Measurements from ENCODE around the gene BRMS1.
A peak's percentile ranks its signal among the peaks of the same experiment; 100 is the strongest.

BRMS1 gene

DNA sequence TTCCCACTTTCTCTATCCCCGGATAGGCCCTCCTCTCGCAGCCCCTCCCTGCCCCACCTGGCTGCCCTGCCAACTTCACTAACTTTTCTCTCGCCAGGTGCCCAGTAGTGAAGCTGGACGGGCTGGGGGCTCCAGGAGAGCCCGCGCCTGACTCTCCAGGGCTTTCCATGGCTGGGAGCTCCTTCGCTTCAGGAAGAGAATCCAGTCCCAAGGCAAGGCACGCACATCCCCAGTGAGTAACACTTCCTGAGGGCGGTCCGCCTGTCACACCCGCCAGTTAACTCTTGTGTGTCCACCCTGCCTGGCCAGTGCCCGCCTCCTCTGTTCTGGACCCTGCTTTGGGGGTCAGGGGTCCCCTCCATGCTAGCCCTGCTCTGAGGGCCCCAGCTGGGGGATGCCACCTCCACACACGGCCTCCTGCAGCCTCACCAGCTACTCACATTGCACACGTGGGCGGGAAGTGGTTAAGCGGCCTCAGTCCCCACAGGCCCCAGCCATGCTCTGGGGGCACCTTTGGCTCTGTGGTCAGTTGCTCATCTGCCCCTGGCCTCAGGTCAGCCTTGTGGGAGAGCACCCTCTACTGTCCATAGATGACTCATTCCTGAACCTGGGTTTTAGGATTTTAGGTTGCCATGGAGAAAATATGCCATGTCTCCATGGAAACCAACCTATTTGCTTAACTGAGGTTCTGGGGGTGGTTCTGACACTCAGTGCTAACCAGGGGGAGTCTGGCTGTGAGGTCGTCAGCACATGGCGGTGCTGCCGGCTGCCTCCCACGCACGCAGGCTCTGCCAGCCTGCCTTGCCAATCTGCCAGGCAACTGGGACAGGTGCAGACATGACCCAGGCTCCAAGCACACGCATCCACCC, 8.4 kb downstream of the BRMS1 start, which contains the start of gene RIN1:
Gene RIN1, minus strand, starts transcription at position 201 of the 869 bp plus-strand sequence. Its CDS starts 32 bp downstream, at position 169.
- no peak for DNase-seq (ENCODE audit: low read depth)

DNA sequence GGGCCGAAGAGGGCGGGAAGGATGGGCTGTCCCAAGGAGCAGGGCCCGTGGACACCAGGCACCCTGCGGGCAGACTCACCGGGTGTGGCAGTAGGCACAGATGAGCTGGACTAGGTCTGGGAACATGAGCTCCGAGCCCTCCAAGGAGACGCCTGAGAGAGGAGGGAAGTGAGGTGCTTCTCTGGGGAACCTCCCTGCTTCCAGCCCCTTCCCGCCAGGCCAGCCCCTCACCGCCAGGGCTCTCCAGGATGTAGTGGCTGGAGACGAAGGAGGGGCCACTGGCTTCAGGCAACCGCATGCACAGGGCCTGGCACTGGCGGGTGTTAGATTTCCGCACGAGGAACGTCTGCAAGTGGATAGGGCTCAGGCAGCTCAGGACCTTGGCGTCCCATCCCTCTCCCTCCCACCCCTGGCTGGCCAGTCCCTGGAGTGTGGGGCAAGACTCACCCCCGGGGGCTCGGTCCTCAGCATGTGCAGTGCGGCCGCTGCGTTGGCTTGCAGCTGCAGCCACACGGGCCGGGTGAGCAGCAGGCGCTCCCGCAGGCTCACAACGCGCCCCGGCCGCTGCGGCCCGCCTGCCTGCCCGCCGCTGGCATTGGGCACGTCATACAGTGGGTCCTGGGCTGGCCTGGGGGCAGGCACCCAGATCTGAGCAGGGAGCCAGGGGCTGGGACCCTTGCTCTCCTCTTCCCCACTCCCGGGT, 9.2 kb downstream of the BRMS1 start:
- no peak for DNase-seq (ENCODE audit: low read depth)

DNA sequence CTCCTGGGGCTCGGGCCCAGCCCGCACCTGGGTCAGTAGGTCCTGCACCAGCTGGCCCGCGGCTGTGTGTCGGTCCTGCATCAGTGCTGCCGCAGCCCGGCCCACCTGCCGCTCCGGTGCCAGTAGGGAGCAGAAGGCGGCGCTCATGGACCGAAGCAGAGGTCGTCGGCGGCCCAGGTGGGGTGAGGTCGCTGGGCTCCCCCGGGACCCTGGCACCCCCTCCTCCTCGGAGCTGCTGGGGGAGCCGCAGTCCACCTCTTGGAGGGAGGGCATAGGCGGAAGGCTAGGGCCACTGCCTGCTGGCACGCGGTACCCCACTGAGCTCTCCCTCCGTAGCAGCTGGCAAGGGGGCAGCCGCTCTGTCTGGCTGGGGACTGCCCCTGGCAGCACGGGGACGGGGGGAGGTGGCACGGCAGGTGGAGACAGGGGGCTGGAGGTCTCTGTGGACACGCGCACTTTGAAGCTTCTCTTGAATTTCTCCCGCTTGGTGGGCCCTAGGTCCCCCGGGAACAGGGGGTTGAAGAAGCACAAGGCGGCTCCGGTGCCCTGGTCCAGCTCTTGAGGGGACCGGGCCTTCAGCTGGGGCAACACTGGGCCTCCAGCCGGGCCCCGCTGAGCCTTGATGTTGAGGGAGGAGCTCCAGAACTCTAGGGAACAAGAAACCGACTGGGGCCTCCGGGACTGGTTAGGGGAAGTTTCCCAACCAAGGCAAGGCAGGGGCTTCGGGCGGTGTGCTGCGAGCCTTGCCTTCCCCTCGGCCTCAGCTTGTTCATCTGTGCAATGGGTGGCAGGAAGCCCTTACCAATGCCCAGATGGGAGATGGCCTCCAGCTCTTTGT, 10.1 kb downstream of the BRMS1 start:
- DNase-seq (ENCODE audit: low read depth), result no peak

DNA sequence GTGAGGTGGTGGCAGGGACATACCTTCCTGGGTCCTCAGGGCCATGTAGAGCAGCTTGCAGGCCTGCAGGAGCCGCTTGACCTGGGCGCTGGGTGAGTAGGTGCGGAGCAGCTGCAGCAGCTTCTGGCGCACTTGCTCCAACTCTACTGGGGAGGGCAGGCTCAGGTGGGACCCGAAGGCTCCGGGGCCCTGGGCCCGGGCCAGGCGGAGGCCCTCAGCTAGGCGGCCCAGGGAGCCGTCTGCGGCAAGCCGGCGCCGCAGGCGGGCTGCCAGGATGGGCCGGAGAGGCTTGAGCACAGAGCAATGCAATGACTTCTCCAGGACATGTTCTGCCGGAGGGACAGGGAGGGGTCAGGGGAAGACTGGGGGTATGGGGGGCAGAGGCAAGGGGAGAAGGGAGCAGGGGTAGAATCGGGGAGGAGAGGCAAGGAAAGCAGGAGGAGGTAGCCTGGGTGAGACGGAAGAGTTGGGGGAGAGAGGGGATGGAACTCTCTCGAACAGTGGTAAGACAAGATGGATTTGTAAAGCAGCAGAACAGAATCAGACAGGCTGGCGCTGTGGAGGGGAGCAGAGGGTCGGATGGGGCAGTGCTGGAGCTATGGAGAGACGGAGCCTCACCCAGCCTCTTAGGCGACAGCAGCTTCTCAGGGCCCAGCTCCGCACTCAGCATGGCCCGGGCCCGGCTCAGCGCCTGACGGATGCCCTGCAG, 10.9 kb downstream of the BRMS1 start:
- no peak for DNase-seq (ENCODE audit: low read depth)

DNA sequence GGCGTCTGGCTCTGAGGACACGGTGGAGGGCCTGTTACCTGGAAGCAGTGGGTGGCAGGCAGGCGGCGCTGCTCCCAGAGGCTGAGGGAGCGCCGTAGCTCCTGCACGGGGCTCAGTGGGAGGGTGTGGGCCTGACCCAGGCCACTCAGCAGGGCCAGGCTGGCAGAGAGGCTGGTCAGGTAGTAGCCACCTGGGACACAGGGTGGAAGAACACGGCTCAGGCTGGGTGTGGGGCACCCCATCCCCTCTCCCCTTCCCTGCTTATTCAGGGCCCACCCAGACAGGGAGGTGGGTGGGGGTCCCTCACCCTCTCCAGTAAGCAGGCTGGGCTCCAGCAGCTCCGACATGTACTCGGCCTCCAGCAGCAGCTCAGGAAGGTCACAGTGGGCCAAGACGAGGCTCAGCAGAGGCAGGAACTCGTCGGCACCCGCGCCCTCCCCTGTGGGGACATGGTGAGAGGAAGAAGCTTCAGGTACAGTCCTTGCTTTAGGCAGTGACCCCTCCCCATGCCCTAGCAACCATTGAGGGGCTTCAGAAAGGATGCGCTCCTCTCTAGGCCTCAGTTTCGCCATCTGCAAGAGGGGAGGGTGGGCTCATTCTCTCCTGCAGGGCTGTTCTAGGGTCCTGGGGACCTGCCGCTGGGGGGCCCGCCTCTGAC, 11.6 kb downstream of the BRMS1 start:
- no peak for DNase-seq (ENCODE audit: low read depth)

DNA sequence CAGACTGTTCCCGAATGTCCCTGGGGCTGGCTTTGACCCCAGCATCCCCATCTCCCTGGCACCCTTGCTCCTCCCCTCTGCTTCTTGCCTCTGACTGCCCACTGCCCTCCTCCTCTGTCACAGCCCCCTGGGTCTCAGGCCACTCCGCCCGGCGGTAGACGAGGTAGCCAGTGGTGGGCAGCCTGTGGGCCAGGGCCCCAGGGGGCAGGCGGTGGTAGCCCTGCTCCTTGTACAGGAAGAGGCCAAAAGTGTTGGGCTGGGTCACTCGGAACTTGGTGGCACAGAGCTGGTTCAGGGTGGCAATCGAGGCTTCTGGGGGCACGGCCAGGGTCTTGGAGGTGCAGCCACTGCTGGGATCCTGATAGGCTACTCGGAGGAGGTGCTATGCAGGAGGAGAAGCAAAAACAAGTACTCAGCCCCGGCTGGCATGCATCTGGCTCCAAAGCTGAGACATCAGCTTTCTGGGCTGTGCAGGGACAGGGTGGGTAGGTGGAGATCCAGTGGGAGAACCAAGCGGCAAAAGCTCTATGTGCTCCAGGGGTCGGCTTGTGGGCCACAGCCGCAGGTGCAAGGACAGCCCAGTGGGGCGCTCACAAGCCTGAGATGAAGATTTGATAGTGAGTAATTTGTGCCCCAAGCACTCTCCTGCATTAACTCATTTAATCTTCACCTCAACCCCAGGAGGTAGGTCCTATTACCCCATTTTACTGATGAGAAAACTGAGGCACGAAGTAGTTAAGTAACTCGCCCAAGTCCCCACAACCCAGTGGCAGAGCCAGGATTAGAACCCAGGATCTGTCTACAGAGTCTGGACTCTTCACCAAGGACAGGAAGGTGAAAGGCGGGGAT, 12.3 kb downstream of the BRMS1 start:
- no peak for DNase-seq (ENCODE audit: low read depth)

DNA sequence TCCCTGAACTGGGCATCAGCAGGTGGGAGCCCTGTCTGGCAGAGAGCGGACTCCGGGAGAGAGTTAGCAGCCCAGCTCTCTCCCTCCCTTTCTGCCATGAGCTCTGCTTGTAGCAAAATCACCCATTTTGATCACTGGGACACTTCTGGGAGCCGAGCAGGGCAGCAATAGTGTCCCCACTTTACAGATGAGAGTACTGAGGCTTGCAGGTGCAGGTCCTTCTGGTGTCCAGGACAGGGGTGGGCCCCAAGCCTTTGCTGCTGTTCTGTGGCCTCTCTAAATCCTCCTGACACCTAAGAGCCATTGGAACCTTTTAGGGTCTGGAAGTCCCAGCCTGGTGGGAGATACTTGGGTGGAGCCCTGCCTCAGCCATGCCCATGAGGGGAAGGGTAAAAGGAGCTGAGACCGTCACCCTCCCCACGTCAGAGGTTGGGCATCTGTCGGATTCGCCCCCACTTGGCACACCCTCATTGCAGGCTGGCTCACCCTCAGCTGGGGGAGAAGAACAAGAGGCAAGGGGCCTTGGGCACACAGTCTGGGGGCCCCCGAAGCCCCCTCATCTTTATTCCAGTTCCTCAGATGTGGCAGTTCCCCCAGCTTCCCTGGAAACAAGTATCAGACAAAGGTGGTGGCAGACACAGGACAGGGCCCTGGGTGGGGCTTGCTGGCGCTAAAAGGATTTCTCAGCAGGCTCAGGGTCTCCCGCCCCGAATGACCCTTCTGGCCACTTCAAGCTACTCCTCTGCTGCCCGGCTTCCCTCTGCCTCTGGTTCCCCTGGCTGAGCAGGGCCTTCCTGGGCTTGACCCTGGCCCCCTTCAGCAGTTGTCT, 13.1 kb downstream of the BRMS1 start:
- DNase-seq (ENCODE audit: low read depth), result no peak

DNA sequence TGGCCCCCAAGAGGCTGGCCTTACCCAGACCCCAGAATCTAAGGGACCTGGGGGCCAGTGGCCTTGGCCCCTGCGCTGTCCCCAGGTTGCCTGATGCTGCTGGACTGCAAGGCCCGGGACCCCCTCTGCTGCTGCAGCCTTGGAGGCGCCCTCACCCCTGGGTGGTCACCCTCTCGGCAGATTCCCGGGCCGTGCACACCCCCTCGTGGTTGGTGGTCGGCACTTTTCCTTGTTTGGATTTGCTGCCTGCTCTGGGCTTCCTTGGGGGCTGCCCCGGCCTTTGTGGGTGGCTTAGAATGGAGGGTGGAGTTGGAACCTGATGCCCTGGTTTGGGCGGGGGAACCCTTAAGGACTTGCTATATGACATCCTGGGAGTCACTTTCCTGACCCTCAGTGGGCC, 14.0 kb downstream of the BRMS1 start:
- no peak for DNase-seq (ENCODE audit: low read depth)

DNA sequence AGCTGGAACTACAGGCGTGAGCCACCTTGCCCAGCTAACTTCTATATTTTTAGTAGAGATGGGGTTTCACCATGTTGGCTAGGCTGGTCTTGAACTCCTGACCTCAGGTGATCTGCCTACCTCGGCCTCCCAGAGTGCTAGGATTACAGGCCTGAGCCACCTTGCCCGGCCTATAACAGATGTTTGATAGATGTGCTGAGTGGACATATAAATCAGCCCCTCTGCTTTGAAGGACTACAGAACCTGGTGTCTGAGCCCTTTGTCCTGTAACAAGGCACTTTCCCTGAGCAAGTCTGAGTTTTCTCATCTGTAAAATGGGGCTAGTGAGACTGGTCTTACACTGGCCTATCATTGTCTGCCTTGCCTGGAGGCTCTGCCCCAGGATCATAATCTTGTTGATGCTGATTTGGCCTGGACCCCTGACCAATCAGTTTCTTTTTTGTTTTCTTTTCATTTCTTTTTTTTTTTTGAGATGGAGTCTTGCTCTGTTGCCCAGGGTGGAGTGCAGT, 15.7 kb downstream of the BRMS1 start:
- DNase-seq (ENCODE audit: low read depth), result no peak

DNA sequence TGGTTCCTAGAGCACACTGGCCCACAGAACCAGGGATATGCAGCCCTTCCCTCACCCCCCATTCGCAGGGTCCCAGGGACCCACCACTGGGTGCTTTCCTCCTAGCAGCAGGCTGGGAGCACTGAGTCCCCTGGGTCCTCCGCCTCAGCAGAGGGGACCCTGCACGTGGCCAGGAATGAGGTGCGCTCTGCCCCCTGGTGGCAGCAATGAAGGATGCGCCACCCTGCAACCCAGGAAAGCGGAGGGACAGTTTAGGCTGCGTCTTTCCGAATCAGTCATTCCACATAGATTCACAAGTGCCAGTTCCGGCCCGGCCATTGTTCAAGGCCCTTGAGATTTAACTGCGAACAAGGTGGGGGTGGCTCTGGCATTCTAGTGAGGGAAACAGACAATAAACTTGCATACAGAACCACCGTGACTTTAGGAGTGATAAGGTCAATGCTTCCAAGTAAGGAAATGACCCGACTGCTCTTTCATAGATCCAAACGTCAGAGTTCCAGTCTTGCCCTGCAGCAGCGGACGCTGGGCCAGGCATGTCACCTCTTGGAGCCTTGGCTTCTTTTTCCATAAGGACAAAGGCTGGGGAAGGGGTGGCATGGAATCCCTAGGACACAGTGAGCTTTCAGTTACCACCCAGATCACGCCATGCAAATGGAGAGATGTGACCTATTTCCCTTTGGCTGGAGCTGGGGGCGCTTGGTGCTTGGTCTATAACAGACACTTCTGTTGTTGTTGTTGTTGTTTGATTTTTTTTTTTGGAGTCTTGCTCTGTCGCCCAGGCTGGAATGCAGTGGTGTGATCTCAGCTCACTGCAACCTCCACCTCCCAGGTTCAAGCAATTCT, 16.4 kb downstream of the BRMS1 start:
- peak; percentile 67 for DNase-seq (ENCODE audit: low read depth)

DNA sequence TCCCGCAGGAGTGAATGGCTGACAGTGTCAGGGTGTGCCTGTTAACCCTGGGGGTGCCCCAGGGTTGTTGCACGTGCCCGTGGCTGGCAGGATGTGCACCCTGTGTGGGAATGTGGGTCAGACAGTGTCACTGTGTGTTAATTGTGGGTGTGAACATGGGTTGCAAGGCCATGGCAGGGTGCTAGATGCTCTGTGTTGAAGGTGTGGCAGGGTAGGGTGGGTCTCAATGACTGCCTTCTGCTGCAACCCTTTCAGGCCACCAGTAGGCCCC, 16.9 kb downstream of the BRMS1 start:
- no peak for DNase-seq (ENCODE audit: low read depth)

DNA sequence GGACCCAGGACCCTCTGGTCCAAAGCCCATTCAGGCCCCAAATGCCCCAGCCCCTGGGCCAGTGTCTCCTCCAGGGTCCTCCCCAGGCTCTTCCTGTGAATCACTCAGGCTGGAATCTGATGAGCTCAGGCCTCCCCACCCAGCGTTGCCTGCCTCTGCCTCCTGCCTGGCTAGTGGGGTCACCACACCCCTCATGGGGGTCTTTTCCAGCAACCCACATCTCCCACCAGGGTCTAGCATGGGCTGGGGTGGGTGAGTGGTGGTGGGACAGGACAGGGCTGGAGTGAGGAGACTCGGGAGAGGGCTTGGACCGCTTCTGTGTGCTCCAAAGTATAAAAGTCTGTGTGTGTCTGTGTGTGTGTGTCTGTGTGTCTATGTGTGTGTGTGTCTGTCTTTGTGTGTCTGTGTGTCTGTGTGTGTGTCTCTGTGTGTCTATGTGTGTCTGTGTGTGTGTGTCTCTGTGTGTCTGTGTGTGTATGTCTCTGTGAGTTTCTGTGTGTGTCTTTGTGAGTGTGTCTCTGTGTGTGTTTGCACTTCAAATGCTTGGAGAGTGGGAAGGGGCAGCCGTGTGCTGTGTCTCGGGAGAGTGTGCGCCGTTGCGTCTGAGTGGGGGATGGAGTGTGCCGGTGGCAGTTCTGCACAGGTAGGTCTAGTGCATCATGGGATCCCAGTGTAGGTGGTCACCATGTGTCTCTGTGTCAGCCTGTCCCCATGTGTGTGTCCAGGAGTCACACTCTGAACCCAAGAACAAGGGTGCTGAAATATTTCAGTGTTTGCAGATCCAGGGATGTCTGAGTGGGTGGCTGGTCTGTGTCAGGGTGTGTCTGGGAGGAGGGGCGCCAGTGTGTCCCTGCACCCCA, 17.5 kb downstream of the BRMS1 start:
- no peak for DNase-seq (ENCODE audit: low read depth)

DNA sequence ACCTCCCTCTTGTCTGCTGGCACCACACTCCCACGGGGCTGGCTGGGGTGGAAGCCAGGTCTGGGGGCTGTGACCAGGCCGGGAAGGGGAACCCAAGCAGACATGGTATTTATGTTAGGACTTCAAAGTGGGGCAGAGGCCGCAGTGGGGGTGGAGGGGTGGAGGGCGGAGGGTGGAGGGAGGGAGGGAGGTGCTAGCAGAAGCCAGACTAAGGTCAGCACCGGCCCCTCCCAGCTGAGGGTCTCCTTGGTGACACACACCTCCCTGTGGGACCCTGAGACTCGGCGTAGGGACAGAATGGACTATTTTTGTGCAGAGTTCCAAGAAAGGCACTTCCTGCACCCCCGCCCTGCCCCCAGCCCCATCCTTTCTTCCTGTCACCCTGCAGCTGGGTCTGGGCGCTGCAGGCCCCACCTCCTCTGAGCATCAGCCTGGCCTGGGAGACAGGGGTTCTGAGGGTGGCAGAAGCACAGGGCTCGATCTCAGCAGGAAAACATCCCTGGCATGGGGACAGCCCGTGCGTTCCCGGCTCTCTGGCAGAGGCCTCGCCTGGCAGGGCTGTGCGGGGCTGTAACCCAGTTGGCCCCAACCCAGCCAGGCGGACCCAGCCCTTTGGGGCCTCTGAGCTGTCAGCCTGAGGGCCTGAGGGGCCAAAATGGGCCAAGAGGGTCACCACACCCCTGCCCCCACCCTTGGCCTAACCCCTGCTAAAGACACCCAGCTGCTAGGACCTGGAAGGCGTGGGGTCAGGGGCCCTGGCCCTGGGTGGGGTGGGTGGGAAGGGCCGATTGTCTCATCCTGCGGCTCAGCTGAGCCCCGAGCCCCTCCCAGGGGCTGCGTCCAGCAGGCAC, 18.4 kb downstream of the BRMS1 start:
- no peak for DNase-seq (ENCODE audit: low read depth)

DNA sequence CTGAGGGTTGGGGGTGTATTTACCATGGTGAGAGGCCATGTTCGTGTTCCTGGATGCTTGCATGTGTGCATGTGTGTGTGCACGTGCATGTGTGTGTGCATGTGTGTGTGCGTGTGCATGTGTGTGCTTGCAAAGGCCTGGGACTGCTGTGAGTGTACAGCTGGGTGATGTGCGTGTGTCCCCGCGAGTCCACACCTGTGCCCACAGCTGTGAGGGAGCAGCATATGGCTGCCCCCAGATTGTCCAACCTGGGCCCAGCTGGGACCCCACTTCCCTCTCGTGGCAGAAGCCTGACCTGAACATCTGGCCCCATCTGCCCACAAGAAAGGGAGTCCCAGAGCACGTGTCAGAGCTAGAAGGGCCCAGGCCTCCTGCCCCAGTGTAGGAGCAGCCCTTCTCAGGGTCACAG, 19.6 kb downstream of the BRMS1 start:
- DNase-seq (ENCODE audit: low read depth), result no peak

DNA sequence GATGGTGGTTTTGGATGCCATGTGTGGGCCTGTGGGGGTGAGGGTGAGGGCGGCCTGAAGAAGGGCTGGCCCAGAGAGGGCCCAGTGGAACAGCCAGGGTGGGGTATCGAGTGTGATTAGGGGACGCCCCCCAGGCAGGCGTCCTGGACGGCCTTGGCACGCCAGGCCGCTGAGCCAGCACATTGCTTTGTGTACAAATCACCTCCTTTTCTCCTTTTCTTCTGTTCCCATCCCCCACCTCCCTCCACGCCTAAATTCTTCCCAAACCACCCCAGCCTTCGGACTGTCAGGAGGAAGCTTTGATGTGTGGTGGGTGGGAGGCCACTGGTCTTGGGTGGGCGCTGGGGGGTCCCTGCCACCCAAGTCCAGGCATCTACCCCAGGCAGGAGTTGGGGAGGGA, 20.2 kb downstream of the BRMS1 start:
- DNase-seq (ENCODE audit: low read depth), result no peak

DNA sequence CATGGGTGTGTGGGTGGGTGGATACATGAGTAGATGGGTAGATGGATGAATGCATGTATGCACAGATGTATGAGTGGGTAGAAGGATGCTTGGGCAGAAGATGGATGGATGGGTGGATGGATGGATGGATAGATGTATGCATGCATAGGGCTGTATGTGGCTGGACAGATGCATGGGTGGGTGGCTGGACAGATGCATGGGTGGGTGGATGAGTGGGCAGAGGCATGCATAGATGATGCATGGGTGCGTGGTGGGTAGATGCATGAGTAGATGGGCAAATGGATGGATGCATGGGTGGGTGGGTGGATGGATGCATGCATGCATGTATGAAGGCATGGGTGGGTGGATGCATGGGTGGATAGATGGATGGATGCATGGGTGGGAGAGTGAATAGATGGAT, 21.2 kb downstream of the BRMS1 start:
- no peak for DNase-seq (ENCODE audit: low read depth)
